Right lobe of liver (tissue), 4 donors: ENCODE data around the gene SFXN1.

Experiments used
- POLR2A ChIP-seq: fragments of 450-650 bp; IDR thresholded peaks from one replicate; pipeline ENCODE4 v1.6.1; 2017; ENCODE audit warnings: antibody characterized with exemption, mild to moderate bottlenecking
- TF ChIP-seq, protein P1 (sequence below), 4 donors: fragments of 200-600 bp in 3 of 4; fragments of 450-650 bp in 1 of 4; IDR thresholded peaks; one replicate each; pipeline versions ENCODE4 v1.5.1 to v1.8.0; 2016 to 2022; ENCODE audit warnings: antibody characterized with exemption in 4 of 4, mild to moderate bottlenecking in 2 of 4
- donor health status: DM: no; HTN: no; CAD: no.
- donor health status: DM: no; HTN: no; CAD: no.
- donor health status: DM: no; HTN: yes; CAD: no.

DNA sequence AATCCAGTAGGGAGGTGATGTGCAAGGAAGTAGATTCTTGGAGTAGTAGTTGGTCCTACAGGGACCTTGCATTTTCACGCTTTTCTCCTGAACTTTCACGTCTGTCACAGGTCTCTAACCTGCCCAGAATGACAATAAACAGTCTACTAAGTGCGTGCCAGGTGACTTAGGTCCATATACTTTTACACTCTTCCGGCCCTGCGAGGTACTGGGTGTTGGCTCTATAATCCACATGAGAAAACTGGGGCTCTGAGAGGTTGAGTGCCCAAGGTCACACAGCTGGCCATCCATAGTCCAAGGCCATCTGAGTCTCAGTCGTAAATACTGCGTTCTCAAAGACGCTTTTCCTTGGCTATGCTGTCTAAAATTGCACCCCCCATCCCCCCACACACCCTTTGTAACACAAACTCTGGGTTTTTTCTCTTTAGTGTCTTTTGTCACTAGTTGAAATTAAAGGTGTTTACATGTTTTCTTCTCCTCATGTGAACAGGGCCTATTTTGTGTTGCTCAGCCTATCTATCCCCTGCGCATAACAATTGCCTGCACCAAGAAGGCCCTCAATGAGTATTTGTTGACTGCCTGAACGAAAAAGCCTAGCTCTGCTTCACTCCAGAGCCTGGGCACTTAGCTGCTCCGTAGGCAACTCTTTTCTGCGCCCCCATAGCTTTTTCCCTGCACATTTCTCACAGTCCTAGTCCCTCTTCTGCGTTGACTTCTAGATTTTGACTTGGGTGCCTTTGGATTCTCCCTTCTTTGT lies 943 bp downstream of the SFXN1 start:
- TF ChIP-seq, protein P1, sequence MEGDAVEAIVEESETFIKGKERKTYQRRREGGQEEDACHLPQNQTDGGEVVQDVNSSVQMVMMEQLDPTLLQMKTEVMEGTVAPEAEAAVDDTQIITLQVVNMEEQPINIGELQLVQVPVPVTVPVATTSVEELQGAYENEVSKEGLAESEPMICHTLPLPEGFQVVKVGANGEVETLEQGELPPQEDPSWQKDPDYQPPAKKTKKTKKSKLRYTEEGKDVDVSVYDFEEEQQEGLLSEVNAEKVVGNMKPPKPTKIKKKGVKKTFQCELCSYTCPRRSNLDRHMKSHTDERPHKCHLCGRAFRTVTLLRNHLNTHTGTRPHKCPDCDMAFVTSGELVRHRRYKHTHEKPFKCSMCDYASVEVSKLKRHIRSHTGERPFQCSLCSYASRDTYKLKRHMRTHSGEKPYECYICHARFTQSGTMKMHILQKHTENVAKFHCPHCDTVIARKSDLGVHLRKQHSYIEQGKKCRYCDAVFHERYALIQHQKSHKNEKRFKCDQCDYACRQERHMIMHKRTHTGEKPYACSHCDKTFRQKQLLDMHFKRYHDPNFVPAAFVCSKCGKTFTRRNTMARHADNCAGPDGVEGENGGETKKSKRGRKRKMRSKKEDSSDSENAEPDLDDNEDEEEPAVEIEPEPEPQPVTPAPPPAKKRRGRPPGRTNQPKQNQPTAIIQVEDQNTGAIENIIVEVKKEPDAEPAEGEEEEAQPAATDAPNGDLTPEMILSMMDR (IDR thresholded peaks at IDR 0.05): no peak
- no peak for TF ChIP-seq POLR2A
